NOMO-1 treated with dmso at 0.1 percent for 144 hours (cell line): Measurements from ENCODE around the gene TNFRSF17.

Experiments used
- DNase-seq: peaks from one replicate; lab custom pipeline; 2025; ENCODE audit not compliant: unreplicated experiment; lab: John Stamatoyannopoulos, UW

The TNFRSF17 gene

GRCh38 chr16:12002447-12003006 is 37.5 kb downstream of the TNFRSF17 start:
- no peak for DNase-seq

GRCh38 chr16:12006637-12007036 is 41.6 kb downstream of the TNFRSF17 start:
- DNase-seq, result no peak

- no peak for DNase-seq
Measured at GRCh38 chr16:12009462-12009861, 44.5 kb downstream of the TNFRSF17 start.

GRCh38 chr16:12009922-12010321 is 44.9 kb downstream of the TNFRSF17 start:
- no peak for DNase-seq

- DNase-seq, result no peak
Measured at GRCh38 chr16:12010388-12011251, 45.6 kb downstream of the TNFRSF17 start.

- no peak for DNase-seq
Measured at GRCh38 chr16:12011565-12011964, 46.6 kb downstream of the TNFRSF17 start.

GRCh38 chr16:12016291-12016947 is 51.4 kb downstream of the TNFRSF17 start:
- DNase-seq, result no peak

GRCh38 chr16:12017558-12017957 is 52.5 kb downstream of the TNFRSF17 start:
- no peak for DNase-seq
